Left ventricle myocardium inferior (tissue), 1 donor: ENCODE data around the gene SPTBN1. TPM values are rescaled to one million over a fixed set of nuclear protein-coding genes. Genes with fewer than 3 reads are reported as not detected.
A peak's percentile ranks its signal among the peaks of the same experiment; 100 is the strongest.

Experiments used
- DNase-seq: peaks from one replicate; pipeline ENCODE4 v3.0.0-alpha.2; 2020
- H3K27ac ChIP-seq: fragments of 200-600 bp; replicated peaks from 2 replicates; pipeline ENCODE4 v1.8.0; 2021
- H3K27me3 ChIP-seq: fragments of 200-600 bp; 2 replicates; pipeline ENCODE4 v1.8.0; 2021; ENCODE audit warnings: low read depth
- H3K36me3 ChIP-seq: fragments of 200-600 bp; 2 replicates; pipeline ENCODE4 v1.8.0; 2021
- H3K4me1 ChIP-seq: fragments of 200-600 bp; 2 replicates; pipeline ENCODE4 v1.8.0; 2021
- H3K4me3 ChIP-seq: fragments of 200-600 bp; 2 replicates; pipeline ENCODE4 v1.8.0; 2021; ENCODE audit warnings: mild to moderate bottlenecking, moderate library complexity
- H3K9me3 ChIP-seq: fragments of 200-600 bp; replicated peaks from 2 replicates; pipeline ENCODE4 v1.8.0; 2021
- CTCF ChIP-seq: fragments of 200-600 bp; IDR thresholded peaks from 2 replicates; pipeline ENCODE4 v1.8.0; 2021; ENCODE audit warnings: antibody characterized with exemption, mild to moderate bottlenecking, borderline replicate concordance
- intact Hi-C: fragments of 100-400 bp; cut with micrococcal nuclease; formaldehyde crosslinking; loops from one replicate; pipeline ENCODE4 v1.11.0; 2022
- total RNA-seq: library from RNA; stranded (reverse); fragmentation: NEBNext Ultra II Directional; extraction: Animal tissue kit (Norgen Biotek cat#: 25700); gene quantifications from one replicate; pipeline ENCODE4 v1.2.1, GENCODE V29; 2021
- donor health status: DM: no; HTN: yes; CAD: no; lungs with severe emphysema.

The SPTBN1 gene
- total RNA-seq, 1 donor from 2014 or later: 484 TPM

- intact Hi-C loops: no loop called here
- peaks cover 100% of the 10 kb centered on the region for H3K4me1 ChIP-seq
Observed at GRCh38 chr2:54588244-54588899, 132.2 kb downstream of the SPTBN1 start.

GRCh38 chr2:54589038-54589339 lies 132.9 kb downstream of the SPTBN1 start:
- H3K4me3 ChIP-seq: peak overlapping the region; percentile 22
- peak overlapping the region; percentile 72 for H3K27ac ChIP-seq
- peaks cover 99% of the 10 kb centered on the region for H3K4me1 ChIP-seq
- peaks cover 7% of the 10 kb centered on the region for H3K36me3 ChIP-seq
- intact Hi-C loops: no loop called here
- H3K9me3 ChIP-seq: no peaks in the 10 kb centered on the region
- TF ChIP-seq CTCF: no peak
- no peak for DNase-seq
- no peaks in the 10 kb centered on the region for H3K27me3 ChIP-seq

More at GRCh38 chr2:54588244-54588899, 132.2 kb downstream of the SPTBN1 start:
- peak overlapping the region; percentile 72 for H3K27ac ChIP-seq
- DNase-seq: no peak
- no peaks in the 10 kb centered on the region for H3K27me3 ChIP-seq
- H3K4me3 ChIP-seq: no peak overlapping the region
- H3K36me3 ChIP-seq: peaks cover 7% of the 10 kb centered on the region
- no peaks in the 10 kb centered on the region for H3K9me3 ChIP-seq
- TF ChIP-seq CTCF: no peak

- TF ChIP-seq CTCF: no peak
- intact Hi-C loops: no loop called here
- peak overlapping the region; percentile 22 for H3K4me3 ChIP-seq
- peaks cover 99% of the 10 kb centered on the region for H3K4me1 ChIP-seq
- H3K27ac ChIP-seq: peak overlapping the region; percentile 72
- DNase-seq: no peak
- no peaks in the 10 kb centered on the region for H3K9me3 ChIP-seq
- H3K27me3 ChIP-seq: no peaks in the 10 kb centered on the region
- H3K36me3 ChIP-seq: peaks cover 7% of the 10 kb centered on the region
Observed at GRCh38 chr2:54589340-54590215, 133.5 kb downstream of the SPTBN1 start.

- Histone ChIP-seq H3K27ac (peak overlapping the region; percentile 72), H3K27me3 (no peaks in the 10 kb centered on the region), H3K4me1 (peaks cover 99% of the 10 kb centered on the region), H3K36me3 (peaks cover 7% of the 10 kb centered on the region), H3K9me3 (no peaks in the 10 kb centered on the region), H3K4me3 (no peak overlapping the region)
- DNase-seq: no peak
- no peak for TF ChIP-seq CTCF
- intact Hi-C loops: no loop called here
Observed at GRCh38 chr2:54590216-54591120, 134.3 kb downstream of the SPTBN1 start.

- Histone ChIP-seq H3K4me1 (peaks cover 99% of the 10 kb centered on the region), H3K27ac (peak overlapping the region; percentile 72), H3K4me3 (no peak overlapping the region), H3K9me3 (no peaks in the 10 kb centered on the region), H3K36me3 (peaks cover 7% of the 10 kb centered on the region), H3K27me3 (no peaks in the 10 kb centered on the region)
- TF ChIP-seq CTCF: no peak
- no peak for DNase-seq
- intact Hi-C loops: no loop called here
Observed at GRCh38 chr2:54591551-54591950, 135.4 kb downstream of the SPTBN1 start.
